ENCODE results near the gene MYO16. TPM values are rescaled to one million over a fixed set of nuclear protein-coding genes. Genes with fewer than 3 reads are reported as not detected.

Gene MYO16
- total RNA-seq, 1 donor from 2014 or later: 0.24 TPM

DNA sequence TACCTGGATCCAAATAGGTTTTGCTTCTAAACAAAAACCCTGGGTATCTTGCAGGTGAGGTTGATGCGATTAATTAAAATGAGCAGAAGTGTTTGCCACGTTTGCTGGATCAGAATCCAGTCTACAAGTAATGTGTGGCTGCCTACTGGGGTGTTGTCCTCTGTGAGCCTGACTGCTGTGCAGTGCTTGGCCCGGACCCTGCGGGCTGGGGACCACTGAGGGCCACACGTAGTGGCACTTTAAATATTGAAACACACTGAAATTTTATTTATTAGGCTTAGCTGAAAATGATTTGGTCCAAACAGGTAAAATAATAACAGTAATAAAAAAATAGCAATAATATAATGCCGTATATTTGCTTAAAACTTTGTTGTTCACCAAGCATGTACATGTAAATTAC lies 338.0 kb downstream of the MYO16 start:
- TF ChIP-seq, protein P1, sequence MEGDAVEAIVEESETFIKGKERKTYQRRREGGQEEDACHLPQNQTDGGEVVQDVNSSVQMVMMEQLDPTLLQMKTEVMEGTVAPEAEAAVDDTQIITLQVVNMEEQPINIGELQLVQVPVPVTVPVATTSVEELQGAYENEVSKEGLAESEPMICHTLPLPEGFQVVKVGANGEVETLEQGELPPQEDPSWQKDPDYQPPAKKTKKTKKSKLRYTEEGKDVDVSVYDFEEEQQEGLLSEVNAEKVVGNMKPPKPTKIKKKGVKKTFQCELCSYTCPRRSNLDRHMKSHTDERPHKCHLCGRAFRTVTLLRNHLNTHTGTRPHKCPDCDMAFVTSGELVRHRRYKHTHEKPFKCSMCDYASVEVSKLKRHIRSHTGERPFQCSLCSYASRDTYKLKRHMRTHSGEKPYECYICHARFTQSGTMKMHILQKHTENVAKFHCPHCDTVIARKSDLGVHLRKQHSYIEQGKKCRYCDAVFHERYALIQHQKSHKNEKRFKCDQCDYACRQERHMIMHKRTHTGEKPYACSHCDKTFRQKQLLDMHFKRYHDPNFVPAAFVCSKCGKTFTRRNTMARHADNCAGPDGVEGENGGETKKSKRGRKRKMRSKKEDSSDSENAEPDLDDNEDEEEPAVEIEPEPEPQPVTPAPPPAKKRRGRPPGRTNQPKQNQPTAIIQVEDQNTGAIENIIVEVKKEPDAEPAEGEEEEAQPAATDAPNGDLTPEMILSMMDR (IDR thresholded peaks at IDR 0.05): no peak
- intact Hi-C loops (cut with DNase I): no loop called here
- Histone ChIP-seq H3K4me1 (no peaks in the 10 kb centered on the region), H3K9me3 (no peaks in the 10 kb centered on the region), H3K27ac (no peak overlapping the region), H3K36me3 (no peaks in the 10 kb centered on the region), H3K4me3 (no peak overlapping the region), H3K27me3 (ENCODE audit: low read depth) (no peaks in the 10 kb centered on the region)
- ATAC-seq (no peak), DNase-seq (no peak)

DNA sequence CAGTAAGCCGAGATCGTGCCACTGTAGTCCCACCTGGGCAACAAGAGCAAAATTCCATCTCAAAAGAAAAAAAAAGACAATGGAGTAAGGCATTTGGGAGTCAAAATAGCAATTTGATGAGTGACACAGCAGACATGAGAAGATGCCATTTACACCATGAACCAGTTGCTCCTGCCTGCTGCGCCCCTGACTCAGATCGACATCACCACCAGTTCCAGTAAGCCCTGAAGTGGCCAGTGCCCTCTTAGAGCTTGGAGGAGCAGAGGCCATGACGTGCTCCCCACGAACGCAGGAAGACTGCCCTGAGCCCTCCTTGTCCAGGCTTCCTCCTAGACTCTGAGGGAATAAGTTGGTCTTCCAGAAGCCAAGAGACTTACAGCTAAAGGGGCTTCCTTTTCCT lies 339.2 kb downstream of the MYO16 start:
- no peak for DNase-seq
- Histone ChIP-seq H3K27ac (no peak overlapping the region), H3K27me3 (ENCODE audit: low read depth) (no peaks in the 10 kb centered on the region), H3K4me3 (no peak overlapping the region), H3K9me3 (no peaks in the 10 kb centered on the region), H3K36me3 (no peaks in the 10 kb centered on the region), H3K4me1 (no peaks in the 10 kb centered on the region)
- TF ChIP-seq, protein P1 (IDR thresholded peaks at IDR 0.05): no peak
- ATAC-seq: no peak
- intact Hi-C loops (cut with DNase I): no loop called here

DNA sequence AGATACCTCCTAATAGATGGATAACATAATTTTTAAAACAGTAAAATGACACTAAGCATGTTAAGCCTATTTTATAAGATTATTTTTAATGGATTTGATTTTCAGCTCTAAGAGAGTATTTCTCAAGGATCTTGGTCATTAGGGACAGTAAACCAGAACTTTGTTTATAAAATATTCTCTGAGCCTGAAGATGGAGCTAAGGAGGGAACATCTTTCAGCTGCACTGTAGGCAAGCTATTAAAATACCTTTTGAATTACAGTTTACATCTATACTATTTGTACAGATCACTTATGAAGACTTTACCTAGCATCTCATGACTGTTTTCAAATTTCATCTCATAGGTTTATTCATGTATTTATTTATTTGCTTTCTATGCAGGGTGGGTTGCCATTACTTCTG lies 345.3 kb downstream of the MYO16 start:
- intact Hi-C loops (cut with DNase I): no loop called here
- no peak overlapping the region for H3K4me3 ChIP-seq
- DNase-seq (no peak), ATAC-seq (no peak)
- no peaks in the 10 kb centered on the region for H3K4me1 ChIP-seq
- H3K9me3 ChIP-seq: no peaks in the 10 kb centered on the region
- TF ChIP-seq, protein P1 (IDR thresholded peaks at IDR 0.05): no peak
- no peaks in the 10 kb centered on the region for H3K27me3 ChIP-seq (ENCODE audit: low read depth)
- H3K36me3 ChIP-seq: no peaks in the 10 kb centered on the region
- no peak overlapping the region for H3K27ac ChIP-seq

DNA sequence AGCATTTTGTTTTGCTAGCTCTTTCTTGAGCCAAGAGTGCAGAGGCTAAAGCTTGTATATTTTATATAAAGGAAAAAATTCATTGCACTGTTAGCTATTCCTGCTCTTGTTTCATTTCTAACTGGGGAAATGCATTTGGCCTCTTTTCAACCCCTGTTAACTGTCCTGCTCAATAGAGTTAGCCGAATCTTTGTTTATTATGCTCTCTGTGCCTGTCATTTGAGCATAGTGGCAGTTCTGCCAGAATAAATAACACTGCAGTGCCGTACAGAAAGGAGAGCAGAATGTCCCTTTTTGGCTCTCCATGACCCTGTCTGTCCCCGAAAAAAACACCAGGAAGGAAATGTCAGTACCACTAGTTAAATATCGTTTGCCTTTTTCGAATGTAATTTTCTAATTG lies 350.8 kb downstream of the MYO16 start:
- ATAC-seq (no peak), DNase-seq (no peak)
- no peaks in the 10 kb centered on the region for H3K36me3 ChIP-seq

DNA sequence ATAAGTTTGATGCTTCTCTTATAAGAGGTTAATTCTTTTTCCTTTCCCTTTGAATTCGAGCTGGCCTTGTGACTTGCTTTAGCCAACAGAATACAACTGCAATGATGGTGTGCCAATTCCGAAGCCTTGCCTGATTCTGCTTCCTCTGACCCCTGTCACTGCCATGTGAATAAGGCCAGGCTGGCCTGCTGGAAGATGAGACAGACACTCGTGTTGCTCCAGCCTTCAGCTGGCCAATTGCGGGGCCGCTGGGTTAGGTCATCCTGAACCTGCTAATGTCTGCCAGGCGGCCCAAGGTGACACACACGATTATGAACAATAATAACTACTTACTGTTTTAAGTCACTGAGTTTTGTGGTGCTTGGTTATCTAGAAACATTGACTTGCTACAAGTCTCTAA lies 352.0 kb downstream of the MYO16 start:
- Histone ChIP-seq H3K4me1 (no peaks in the 10 kb centered on the region), H3K9me3 (no peaks in the 10 kb centered on the region), H3K27ac (no peak overlapping the region), H3K36me3 (no peaks in the 10 kb centered on the region), H3K27me3 (ENCODE audit: low read depth) (no peaks in the 10 kb centered on the region), H3K4me3 (no peak overlapping the region)
- no peak for DNase-seq
- intact Hi-C loops (cut with DNase I): no loop called here
- no peak for ATAC-seq
- TF ChIP-seq, protein P1 (IDR thresholded peaks at IDR 0.05): no peak

More for the DNA sequence above, 350.8 kb downstream of the MYO16 start:
- no peaks in the 10 kb centered on the region for H3K9me3 ChIP-seq
- H3K27ac ChIP-seq: no peak overlapping the region
- no peak overlapping the region for H3K4me3 ChIP-seq
- TF ChIP-seq, protein P1 (IDR thresholded peaks at IDR 0.05): no peak
- no peaks in the 10 kb centered on the region for H3K4me1 ChIP-seq
- intact Hi-C loops (cut with DNase I): no loop called here
- no peaks in the 10 kb centered on the region for H3K27me3 ChIP-seq (ENCODE audit: low read depth)

DNA sequence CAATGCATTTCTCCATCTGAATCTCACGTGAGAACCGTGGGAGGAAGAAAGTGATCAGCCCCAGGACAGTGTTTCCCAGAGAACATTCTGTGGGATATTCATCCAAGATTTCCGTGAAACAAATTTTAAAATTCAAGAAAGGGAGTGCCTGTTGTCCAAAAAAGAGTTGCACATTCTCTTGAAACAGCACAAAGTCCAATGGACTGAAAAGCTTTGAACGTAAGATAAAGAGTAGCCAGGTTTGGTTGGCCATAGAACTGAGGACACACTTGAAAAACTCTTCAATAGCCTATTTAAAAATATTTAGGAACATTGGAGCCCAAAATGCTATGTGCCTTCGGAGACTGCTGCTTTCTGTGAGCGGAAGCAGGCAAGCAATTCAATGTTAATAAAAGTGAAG lies 353.9 kb downstream of the MYO16 start:
- ATAC-seq (no peak), DNase-seq (no peak)
- no peaks in the 10 kb centered on the region for H3K36me3 ChIP-seq
- H3K4me3 ChIP-seq: no peak overlapping the region
- H3K27me3 ChIP-seq (ENCODE audit: low read depth): no peaks in the 10 kb centered on the region
- H3K9me3 ChIP-seq: no peaks in the 10 kb centered on the region
- TF ChIP-seq, protein P1 (IDR thresholded peaks at IDR 0.05): no peak
- H3K27ac ChIP-seq: no peak overlapping the region
- H3K4me1 ChIP-seq: no peaks in the 10 kb centered on the region
- intact Hi-C loops (cut with DNase I): no loop called here
